ENCODE results near the gene DNAH7. TPM values are rescaled to one million over a fixed set of nuclear protein-coding genes. Genes with fewer than 3 reads are reported as not detected.

DNAH7 gene
- total and polyA plus RNA-seq, 9 of the 15 experiments (the other 6 are each of a cell fraction or from before 2014, with no cell fraction given), result 0.03 to 0.42 (median 0.18) TPM

DNA sequence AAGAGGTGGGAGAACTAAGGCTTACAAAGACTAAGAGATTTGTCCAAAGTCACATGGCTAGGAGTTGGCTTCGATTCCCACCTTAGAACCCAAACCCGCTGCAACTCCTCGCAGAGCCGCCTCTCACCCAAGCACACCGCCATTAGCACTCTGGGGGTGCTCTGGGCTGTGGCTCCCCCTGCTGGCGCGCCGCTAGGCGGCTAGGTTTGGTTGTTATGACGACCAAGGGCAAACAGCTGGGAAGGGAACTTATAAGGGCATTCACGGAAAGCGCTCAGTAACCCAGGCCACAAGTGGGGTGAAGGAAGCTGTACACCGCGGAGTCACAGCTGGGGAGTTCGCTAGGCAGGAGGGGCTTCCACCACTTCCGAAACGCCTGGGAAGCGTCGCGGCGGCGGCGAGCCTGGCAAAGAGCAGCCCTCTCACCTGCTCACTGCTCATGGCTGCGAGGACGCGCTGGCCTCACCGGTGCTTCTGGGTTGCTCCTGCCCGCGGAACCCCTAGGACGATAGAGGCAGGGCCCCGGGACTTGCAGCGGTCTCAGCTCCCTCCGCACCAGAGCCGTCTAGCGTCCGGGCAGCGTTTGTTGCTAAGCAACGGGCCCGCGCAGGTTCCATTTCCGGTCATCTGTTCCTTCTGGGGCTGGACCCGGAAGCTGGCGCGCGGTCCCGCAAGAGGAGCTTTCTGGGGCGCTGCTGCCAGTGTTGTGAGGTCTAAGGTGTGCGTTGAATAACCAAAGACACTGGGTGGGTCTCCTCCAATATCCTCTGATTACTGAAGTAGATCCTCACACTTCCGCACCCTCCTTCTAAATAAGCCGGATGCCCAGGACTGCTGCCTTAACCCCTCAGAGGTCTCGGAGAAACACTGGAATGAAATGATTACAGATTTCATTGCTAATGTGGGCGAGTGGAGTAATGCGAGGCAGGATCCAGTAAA lies at the start of gene DNAH7 (continued):
- TF ChIP-seq ZBTB40 (IDR thresholded peaks at IDR 0.05), result peak; percentile 86
- TF ChIP-seq ZBTB40 (CRISPR knock-in tag; IDR thresholded peaks at IDR 0.05), result no peak
- TF ChIP-seq NKRF (IDR thresholded peaks at IDR 0.05; ENCODE audit: borderline replicate concordance), result peak; percentile 97
- 0 out of 2 replicates have a peak, but pooled peaks have one; percentile 33 for TF ChIP-seq DEAF1 (CRISPR knock-in tag; IDR thresholded peaks at IDR 0.05)
- TF ChIP-seq, protein P1, sequence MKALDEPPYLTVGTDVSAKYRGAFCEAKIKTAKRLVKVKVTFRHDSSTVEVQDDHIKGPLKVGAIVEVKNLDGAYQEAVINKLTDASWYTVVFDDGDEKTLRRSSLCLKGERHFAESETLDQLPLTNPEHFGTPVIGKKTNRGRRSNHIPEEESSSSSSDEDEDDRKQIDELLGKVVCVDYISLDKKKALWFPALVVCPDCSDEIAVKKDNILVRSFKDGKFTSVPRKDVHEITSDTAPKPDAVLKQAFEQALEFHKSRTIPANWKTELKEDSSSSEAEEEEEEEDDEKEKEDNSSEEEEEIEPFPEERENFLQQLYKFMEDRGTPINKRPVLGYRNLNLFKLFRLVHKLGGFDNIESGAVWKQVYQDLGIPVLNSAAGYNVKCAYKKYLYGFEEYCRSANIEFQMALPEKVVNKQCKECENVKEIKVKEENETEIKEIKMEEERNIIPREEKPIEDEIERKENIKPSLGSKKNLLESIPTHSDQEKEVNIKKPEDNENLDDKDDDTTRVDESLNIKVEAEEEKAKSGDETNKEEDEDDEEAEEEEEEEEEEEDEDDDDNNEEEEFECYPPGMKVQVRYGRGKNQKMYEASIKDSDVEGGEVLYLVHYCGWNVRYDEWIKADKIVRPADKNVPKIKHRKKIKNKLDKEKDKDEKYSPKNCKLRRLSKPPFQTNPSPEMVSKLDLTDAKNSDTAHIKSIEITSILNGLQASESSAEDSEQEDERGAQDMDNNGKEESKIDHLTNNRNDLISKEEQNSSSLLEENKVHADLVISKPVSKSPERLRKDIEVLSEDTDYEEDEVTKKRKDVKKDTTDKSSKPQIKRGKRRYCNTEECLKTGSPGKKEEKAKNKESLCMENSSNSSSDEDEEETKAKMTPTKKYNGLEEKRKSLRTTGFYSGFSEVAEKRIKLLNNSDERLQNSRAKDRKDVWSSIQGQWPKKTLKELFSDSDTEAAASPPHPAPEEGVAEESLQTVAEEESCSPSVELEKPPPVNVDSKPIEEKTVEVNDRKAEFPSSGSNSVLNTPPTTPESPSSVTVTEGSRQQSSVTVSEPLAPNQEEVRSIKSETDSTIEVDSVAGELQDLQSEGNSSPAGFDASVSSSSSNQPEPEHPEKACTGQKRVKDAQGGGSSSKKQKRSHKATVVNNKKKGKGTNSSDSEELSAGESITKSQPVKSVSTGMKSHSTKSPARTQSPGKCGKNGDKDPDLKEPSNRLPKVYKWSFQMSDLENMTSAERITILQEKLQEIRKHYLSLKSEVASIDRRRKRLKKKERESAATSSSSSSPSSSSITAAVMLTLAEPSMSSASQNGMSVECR (CRISPR knock-in tag; IDR thresholded peaks at IDR 0.05), result peak; percentile 97
- TF ChIP-seq ZNF224 (CRISPR knock-in tag; IDR thresholded peaks at IDR 0.05), result 0 out of 2 replicates have a peak, but pooled peaks have one; percentile 19

All from K562 (cell line).